Suprapubic skin (tissue), 4 donors: ENCODE data around the gene PDCD7. TPM values are rescaled to one million over a fixed set of nuclear protein-coding genes. Genes with fewer than 3 reads are reported as not detected.

Experiments used
- DNase-seq, 2 donors: peaks; one replicate each; pipeline ENCODE4 v3.0.0-alpha.2; 2019; ENCODE audit warnings: low spot score in 2 of 2
- H3K27ac ChIP-seq: fragments of 200-600 bp; sonication (generic); one replicate; pipeline ENCODE4 v1.5.1; 2019
- H3K27me3 ChIP-seq: fragments of 200-600 bp; sonication (generic); one replicate; pipeline ENCODE4 v1.5.1; 2019
- H3K36me3 ChIP-seq: fragments of 200-600 bp; sonication (generic); one replicate; pipeline ENCODE4 v1.5.1; 2019
- H3K4me1 ChIP-seq: fragments of 200-600 bp; sonication (generic); one replicate; pipeline ENCODE4 v1.5.1; 2019
- H3K4me3 ChIP-seq: fragments of 200-600 bp; sonication (generic); one replicate; pipeline ENCODE4 v1.5.1; 2019; ENCODE audit warnings: mild to moderate bottlenecking
- H3K9me3 ChIP-seq: fragments of 200-600 bp; sonication (generic); one replicate; pipeline ENCODE4 v1.5.1; 2019
- EP300 ChIP-seq: sonication (generic); formaldehyde crosslinking; IDR thresholded peaks from one replicate; pipeline ENCODE4 v1.6.1; 2017; ENCODE audit warnings: antibody characterized with exemption
- POLR2A ChIP-seq, 2 donors: fragments of 450-650 bp; IDR thresholded peaks; one replicate each; pipeline ENCODE4 v1.6.1; 2017; ENCODE audit warnings: antibody characterized with exemption in 2 of 2, mild to moderate bottlenecking in 2 of 2, moderate library complexity in 2 of 2
- POLR2AphosphoS5 ChIP-seq, 3 donors: sonication (generic); formaldehyde crosslinking; IDR thresholded peaks; one replicate each; pipeline ENCODE4 v1.6.1; 2017; ENCODE audit warnings: antibody characterized with exemption in 3 of 3
- WGBS: methylation state at CpG from one replicate; pipeline ENCODE4 v1.1.5; 2018; 5-methylcytosine and 5-hydroxymethylcytosine counted together
- total RNA-seq, 4 donors: library from RNA; depleted of rRNA; stranded (reverse); fragments of >200 nt; gene quantifications; one replicate each; pipeline ENCODE4 v1.1.0, GENCODE V29; 2016
- TF ChIP-seq, protein P1 (sequence below), 2 donors: fragments of 200-600 bp in 1 of 2; fragments of 450-650 bp in 1 of 2; sonication (generic) in 1 of 2; IDR thresholded peaks; one replicate each; pipeline ENCODE4 v1.5.1; 2016 to 2019; ENCODE audit warnings: antibody characterized with exemption in 2 of 2, mild to moderate bottlenecking in 1 of 2, moderate library complexity in 1 of 2

The PDCD7 gene
- total RNA-seq, 4 donors from 2014 or later = 18.1 to 46.3 (median 22.0) TPM

DNA sequence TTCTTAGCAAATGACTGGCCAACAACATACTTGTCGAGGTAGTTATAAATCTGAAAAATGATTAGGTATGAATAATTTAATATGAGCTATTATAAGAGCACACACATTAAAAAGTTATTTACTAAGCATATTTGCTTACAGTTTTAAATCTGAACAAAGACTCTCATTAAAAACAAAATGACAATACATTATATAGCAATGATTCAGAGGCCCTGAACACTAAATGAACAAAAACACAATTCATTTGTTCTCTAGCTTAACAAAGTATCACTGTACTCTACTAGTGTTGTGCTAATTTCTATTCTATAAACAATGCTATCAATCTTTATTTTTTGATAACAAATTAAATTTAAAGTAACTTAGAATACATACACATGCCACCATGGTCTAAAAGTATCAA lies 30.5 kb upstream of the PDCD7 start:
- Histone ChIP-seq H3K9me3 (no peaks in the 10 kb centered on the region), H3K27me3 (no peaks in the 10 kb centered on the region), H3K4me1 (no peaks in the 10 kb centered on the region), H3K27ac (no peak overlapping the region), H3K36me3 (peaks cover 58% of the 10 kb centered on the region), H3K4me3 (no peak overlapping the region)
- TF ChIP-seq EP300 (no peak), POLR2AphosphoS5 (IDR thresholded peaks at IDR 0.05) (no peak), POLR2A (IDR thresholded peaks at IDR 0.05) (no peak)
- TF ChIP-seq, protein P1, sequence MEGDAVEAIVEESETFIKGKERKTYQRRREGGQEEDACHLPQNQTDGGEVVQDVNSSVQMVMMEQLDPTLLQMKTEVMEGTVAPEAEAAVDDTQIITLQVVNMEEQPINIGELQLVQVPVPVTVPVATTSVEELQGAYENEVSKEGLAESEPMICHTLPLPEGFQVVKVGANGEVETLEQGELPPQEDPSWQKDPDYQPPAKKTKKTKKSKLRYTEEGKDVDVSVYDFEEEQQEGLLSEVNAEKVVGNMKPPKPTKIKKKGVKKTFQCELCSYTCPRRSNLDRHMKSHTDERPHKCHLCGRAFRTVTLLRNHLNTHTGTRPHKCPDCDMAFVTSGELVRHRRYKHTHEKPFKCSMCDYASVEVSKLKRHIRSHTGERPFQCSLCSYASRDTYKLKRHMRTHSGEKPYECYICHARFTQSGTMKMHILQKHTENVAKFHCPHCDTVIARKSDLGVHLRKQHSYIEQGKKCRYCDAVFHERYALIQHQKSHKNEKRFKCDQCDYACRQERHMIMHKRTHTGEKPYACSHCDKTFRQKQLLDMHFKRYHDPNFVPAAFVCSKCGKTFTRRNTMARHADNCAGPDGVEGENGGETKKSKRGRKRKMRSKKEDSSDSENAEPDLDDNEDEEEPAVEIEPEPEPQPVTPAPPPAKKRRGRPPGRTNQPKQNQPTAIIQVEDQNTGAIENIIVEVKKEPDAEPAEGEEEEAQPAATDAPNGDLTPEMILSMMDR (IDR thresholded peaks at IDR 0.05) = no peak
- 82% methylated on average over 1 of the region's 1 CpG for WGBS
- DNase-seq = no peak

DNA sequence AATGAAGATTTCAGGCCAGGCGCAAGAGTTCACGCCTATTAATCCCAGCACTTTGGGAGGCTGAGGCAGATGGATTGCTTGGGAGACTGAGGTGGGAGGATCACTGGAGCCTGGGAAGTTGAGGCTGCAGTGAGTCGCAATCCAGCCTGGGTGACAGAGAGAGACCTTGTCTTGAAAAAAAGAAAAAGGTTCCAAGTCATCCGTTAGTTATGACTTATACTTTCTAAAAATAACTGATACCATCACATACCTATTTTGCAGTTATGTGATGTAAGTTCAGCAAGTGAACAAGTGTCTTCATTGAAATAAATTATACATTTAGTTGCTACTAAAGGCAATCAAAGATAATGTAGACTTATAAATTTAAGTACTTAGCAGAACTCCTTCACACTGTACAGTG lies 29.4 kb upstream of the PDCD7 start:
- WGBS = 82% methylated on average over 4 of the region's 4 CpGs
- Histone ChIP-seq H3K27ac (no peak overlapping the region), H3K9me3 (no peaks in the 10 kb centered on the region), H3K4me3 (no peak overlapping the region), H3K4me1 (no peaks in the 10 kb centered on the region), H3K36me3 (peaks cover 62% of the 10 kb centered on the region), H3K27me3 (no peaks in the 10 kb centered on the region)
- TF ChIP-seq, protein P1 (IDR thresholded peaks at IDR 0.05) = no peak
- no peak for TF ChIP-seq POLR2AphosphoS5 (IDR thresholded peaks at IDR 0.05)
- no peak for TF ChIP-seq POLR2A (IDR thresholded peaks at IDR 0.05)
- no peak for TF ChIP-seq EP300
- no peak for DNase-seq

DNA sequence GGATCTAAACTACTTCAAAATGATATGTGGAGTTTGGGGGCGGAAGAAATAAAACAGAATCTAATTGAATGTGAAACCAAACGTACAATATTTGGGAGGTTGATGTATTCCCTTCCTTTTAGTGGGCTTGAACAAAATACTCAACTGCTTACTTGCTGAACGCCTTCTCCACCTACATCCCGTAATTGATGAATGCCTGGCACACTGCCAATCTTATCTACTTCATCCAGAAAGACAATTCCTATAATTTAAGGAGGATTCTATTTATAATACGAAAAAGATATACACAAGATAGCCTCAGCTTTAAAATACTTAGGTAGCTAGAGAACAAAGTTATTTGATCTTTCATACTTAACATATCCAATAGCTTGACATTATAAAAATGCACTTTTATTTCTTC lies 23.1 kb upstream of the PDCD7 start:
- Histone ChIP-seq H3K4me1 (no peaks in the 10 kb centered on the region), H3K27ac (no peak overlapping the region), H3K4me3 (no peak overlapping the region), H3K27me3 (no peaks in the 10 kb centered on the region), H3K36me3 (peaks cover 83% of the 10 kb centered on the region), H3K9me3 (no peaks in the 10 kb centered on the region)
- DNase-seq = no peak
- 63% methylated on average over 5 of the region's 5 CpGs for WGBS
- TF ChIP-seq POLR2AphosphoS5 (IDR thresholded peaks at IDR 0.05) (no peak), POLR2A (IDR thresholded peaks at IDR 0.05) (no peak), EP300 (no peak)
- TF ChIP-seq, protein P1 (IDR thresholded peaks at IDR 0.05) = no peak

DNA sequence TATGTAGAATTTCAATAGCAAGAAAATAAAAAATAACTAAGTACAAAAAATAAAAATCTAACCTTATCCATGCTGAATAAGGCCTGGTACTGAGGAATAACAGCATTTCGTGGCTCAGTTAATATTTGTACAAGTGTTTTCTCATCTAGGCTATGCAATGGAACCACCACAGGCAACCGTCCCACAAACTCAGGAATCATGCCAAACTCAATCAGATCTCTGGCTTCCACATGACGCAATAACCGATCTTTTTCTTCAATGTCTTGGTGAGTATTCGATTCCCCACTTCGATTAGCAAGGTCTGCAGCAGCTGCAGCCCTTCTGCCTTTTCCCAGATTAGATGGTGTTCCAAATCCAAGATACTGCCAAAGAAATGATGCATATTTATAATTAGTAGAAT lies 21.1 kb upstream of the PDCD7 start:
- no peak for DNase-seq
- Histone ChIP-seq H3K4me3 (no peak overlapping the region), H3K27ac (no peak overlapping the region), H3K36me3 (peaks cover 94% of the 10 kb centered on the region), H3K4me1 (no peaks in the 10 kb centered on the region), H3K27me3 (no peaks in the 10 kb centered on the region), H3K9me3 (no peaks in the 10 kb centered on the region)
- WGBS = 84% methylated on average over 6 of the region's 6 CpGs
- TF ChIP-seq EP300 (no peak), POLR2A (IDR thresholded peaks at IDR 0.05) (no peak), POLR2AphosphoS5 (IDR thresholded peaks at IDR 0.05) (no peak)
- TF ChIP-seq, protein P1 (IDR thresholded peaks at IDR 0.05) = no peak

DNA sequence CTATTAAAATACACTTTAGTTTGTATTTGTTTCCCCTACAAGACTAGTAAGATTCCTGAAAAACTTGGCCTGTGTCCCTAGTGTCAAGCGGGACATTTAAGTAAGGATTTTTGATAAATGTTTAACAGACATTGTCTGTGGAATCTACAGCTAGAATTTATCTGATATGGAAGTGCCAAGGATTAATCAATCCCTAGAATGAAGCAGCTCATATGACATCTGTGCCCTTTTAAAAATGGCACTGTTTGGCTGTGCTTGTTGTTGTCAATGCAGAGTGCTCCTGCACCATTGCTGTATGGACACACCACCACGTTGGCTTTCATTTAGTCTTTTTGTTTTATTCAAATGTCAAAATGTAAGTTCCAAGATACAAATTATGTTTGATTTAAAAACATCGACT lies 14.3 kb upstream of the PDCD7 start:
- H3K36me3 ChIP-seq = peaks cover 46% of the 10 kb centered on the region
- 82% methylated on average over 3 of the region's 3 CpGs for WGBS
- no peak for TF ChIP-seq POLR2A (IDR thresholded peaks at IDR 0.05)
- TF ChIP-seq, protein P1 (IDR thresholded peaks at IDR 0.05) = no peak
- no peak for TF ChIP-seq EP300
- no peak for TF ChIP-seq POLR2AphosphoS5 (IDR thresholded peaks at IDR 0.05)

More for the DNA sequence above, 14.3 kb upstream of the PDCD7 start:
- no peaks in the 10 kb centered on the region for H3K27me3 ChIP-seq
- DNase-seq = no peak
- no peak overlapping the region for H3K4me3 ChIP-seq
- no peaks in the 10 kb centered on the region for H3K4me1 ChIP-seq
- no peaks in the 10 kb centered on the region for H3K9me3 ChIP-seq
- no peak overlapping the region for H3K27ac ChIP-seq
